Colonic mucosa (tissue), 4 donors: Measurements from ENCODE around the gene ZIC5. TPM values are rescaled to one million over a fixed set of nuclear protein-coding genes. Genes with fewer than 3 reads are reported as not detected.

ENCODE experiments used
- DNase-seq: peaks from one replicate; pipeline ENCODE4 v3.0.0-alpha.2; 2020
- H3K27ac ChIP-seq: fragments of 200-600 bp; one replicate; pipeline ENCODE4 v1.8.0; 2021
- H3K27me3 ChIP-seq: fragments of 200-600 bp; one replicate; pipeline ENCODE4 v1.8.0; 2021
- H3K36me3 ChIP-seq: fragments of 200-600 bp; one replicate; pipeline ENCODE4 v1.8.0; 2021
- H3K4me1 ChIP-seq: fragments of 200-600 bp; one replicate; pipeline ENCODE4 v1.8.0; 2021; ENCODE audit warnings: mild to moderate bottlenecking
- H3K4me3 ChIP-seq: fragments of 200-600 bp; one replicate; pipeline ENCODE4 v1.8.0; 2021
- H3K9ac ChIP-seq, 2 donors: one replicate each; pipeline ENCODE4 v1.7.0; 2013; ENCODE audit warnings: control low read depth in 2 of 2, low read depth in 2 of 2, low read length in 2 of 2
- H3K9me3 ChIP-seq: fragments of 200-600 bp; one replicate; pipeline ENCODE4 v1.8.0; 2021
- intact Hi-C: fragments of 100-400 bp; cut with DNase I; formaldehyde crosslinking; loops from one replicate; pipeline ENCODE4 v1.14.1; 2022
- total RNA-seq, 2 donors: library from RNA; stranded (reverse); fragmentation: NEBNext Ultra II Directional in 1 of 2; extraction: Animal tissue kit (Norgen Biotek cat#: 25700) in 1 of 2; gene quantifications; one replicate each; pipeline ENCODE4 v1.2.1, GENCODE V29; 2021
- TF ChIP-seq, protein P1 (sequence below): fragments of 200-600 bp; IDR thresholded peaks from one replicate; pipeline ENCODE4 v1.8.0; 2022; ENCODE audit warnings: antibody characterized with exemption, mild to moderate bottlenecking
- donor health status: healthy.
- donor health status: DM: no; HTN: no; CAD: no.
- donor health status: DM: no; HTN: no; CAD: no.

The ZIC5 gene
- total RNA-seq, 2 donors from 2014 or later: 0.10 TPM; not detected in 1

DNA sequence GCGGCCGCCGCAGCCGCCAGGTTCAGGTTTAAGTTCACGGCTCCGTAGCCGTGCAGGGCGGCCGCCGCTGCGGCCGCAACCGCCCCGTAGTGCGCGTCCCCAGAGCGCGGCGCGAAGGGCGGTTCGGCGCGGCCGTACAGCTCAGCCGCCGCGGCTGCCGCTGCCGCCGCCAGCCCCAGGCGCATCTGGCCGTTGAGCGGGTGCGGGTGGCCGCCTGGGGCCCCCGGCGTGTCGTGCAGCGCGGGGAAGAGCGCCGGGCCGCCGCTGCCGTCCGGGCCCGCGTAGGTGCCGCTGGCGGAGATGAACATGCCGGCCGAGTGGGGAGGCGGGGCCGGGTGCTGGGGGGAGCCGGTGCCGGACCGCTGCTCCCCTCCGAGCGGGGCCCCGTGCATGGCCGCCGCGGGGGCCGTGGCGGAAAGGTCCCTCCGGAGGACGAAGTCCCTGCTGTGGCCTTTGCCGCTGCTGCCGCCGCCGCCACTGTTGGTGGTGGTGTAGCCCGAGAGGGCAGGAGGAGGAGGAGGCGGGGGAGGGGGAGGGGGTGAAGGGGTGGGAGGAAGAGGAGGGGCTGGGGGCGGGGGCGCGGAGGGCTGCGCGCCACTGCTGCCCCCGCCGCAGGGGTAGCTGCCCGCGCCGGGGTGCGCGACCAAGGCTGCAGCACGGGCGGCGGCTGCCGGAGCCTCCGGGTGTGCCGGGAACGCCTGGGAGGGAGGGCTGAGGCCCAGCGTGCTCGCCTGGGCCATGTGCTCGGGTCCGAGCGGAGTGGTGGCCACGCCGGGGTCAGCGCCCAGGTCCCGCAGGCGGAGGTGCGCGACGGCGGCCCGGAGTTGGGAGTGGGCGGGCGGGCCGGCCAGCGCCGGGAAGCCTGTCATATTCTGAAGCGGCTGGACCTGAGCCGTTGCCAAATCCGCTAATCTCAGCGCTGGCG, 654 bp downstream of the ZIC5 start:
- peaks cover 94% of the 10 kb centered on the region for H3K27me3 ChIP-seq
- H3K4me1 ChIP-seq: peaks cover 9% of the 10 kb centered on the region
- no peaks in the 10 kb centered on the region for H3K9me3 ChIP-seq
- intact Hi-C loops: no loop called here
- H3K36me3 ChIP-seq: no peaks in the 10 kb centered on the region
- peak overlapping the region; percentile 19 for H3K4me3 ChIP-seq
- TF ChIP-seq, protein P1, sequence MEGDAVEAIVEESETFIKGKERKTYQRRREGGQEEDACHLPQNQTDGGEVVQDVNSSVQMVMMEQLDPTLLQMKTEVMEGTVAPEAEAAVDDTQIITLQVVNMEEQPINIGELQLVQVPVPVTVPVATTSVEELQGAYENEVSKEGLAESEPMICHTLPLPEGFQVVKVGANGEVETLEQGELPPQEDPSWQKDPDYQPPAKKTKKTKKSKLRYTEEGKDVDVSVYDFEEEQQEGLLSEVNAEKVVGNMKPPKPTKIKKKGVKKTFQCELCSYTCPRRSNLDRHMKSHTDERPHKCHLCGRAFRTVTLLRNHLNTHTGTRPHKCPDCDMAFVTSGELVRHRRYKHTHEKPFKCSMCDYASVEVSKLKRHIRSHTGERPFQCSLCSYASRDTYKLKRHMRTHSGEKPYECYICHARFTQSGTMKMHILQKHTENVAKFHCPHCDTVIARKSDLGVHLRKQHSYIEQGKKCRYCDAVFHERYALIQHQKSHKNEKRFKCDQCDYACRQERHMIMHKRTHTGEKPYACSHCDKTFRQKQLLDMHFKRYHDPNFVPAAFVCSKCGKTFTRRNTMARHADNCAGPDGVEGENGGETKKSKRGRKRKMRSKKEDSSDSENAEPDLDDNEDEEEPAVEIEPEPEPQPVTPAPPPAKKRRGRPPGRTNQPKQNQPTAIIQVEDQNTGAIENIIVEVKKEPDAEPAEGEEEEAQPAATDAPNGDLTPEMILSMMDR: no peak
- H3K9ac ChIP-seq: no peak overlapping the region
- H3K27ac ChIP-seq: no peak overlapping the region
- DNase-seq: peak; percentile 17

DNA sequence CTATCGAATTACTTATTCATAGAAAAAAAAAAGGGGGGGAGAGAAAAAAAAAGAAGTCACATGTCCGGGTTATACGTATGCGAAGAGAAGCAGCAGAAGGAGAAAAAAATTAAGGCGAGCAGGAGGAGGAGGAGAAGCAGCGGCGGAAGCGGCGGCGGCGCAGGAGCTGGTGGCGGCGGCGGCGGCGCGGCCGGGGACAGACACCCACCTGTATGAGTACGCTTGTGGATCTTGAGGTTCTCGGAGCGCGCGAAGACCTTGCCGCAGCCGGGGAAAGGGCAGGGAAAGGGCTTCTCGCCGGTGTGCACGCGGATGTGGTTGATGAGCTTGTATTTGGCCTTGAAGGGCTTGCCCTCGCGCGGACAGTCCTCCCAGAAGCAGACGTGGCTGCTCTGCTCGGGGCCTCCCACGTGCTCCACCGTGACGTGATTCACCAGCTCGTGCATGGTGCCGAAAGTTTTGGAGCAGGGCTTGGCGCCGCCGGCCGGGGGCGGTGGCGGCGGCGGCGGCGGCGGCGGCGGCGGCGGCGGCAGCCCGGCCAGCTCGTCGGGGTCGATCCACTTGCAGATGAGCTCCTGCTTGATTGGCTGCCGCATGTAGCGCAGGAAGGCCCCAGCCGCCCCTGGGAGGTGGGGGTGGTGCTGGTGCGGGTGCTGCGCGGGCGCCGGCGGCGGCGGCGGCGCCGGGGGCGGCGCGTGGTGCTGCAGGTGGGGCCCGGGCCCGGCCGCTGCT, 1.5 kb downstream of the ZIC5 start:
- H3K4me3 ChIP-seq: peak overlapping the region; percentile 19
- peaks cover 9% of the 10 kb centered on the region for H3K4me1 ChIP-seq
- H3K36me3 ChIP-seq: no peaks in the 10 kb centered on the region
- intact Hi-C loops: no loop called here
- H3K9me3 ChIP-seq: no peaks in the 10 kb centered on the region
- TF ChIP-seq, protein P1: no peak
- H3K9ac ChIP-seq: no peak overlapping the region
- H3K27me3 ChIP-seq: peaks cover 94% of the 10 kb centered on the region
- peak; percentile 21 for DNase-seq
- H3K27ac ChIP-seq: no peak overlapping the region

DNA sequence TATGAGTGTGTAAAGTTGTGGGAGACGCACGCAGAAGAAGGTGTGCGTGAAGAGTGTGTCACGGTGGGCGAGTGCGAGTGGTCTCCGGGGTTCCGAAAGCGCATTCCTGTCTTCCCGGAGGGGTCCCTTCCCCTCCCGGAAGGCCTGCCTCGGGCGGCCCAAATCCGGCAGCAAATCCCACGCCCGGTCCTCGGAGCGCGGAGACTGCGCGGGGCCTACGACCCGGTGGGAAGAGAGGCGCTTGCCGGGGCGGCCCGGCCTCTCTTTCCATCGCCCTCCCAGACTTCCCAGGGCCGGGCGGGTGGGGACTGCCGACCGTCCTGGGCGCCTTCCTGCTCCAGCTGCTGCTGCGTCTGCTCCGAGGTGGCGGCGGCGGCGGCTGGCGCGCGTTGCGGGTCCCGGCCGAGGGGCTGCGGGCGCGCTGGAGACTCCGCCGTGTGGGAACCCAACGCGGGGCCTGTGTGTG, 2.1 kb downstream of the ZIC5 start:
- Histone ChIP-seq H3K9ac (no peak overlapping the region), H3K36me3 (no peaks in the 10 kb centered on the region), H3K27ac (no peak overlapping the region), H3K9me3 (no peaks in the 10 kb centered on the region), H3K27me3 (peaks cover 89% of the 10 kb centered on the region), H3K4me3 (no peak overlapping the region), H3K4me1 (peaks cover 9% of the 10 kb centered on the region)
- DNase-seq: peak; percentile 15
- TF ChIP-seq, protein P1: no peak
- intact Hi-C loops: no loop called here

DNA sequence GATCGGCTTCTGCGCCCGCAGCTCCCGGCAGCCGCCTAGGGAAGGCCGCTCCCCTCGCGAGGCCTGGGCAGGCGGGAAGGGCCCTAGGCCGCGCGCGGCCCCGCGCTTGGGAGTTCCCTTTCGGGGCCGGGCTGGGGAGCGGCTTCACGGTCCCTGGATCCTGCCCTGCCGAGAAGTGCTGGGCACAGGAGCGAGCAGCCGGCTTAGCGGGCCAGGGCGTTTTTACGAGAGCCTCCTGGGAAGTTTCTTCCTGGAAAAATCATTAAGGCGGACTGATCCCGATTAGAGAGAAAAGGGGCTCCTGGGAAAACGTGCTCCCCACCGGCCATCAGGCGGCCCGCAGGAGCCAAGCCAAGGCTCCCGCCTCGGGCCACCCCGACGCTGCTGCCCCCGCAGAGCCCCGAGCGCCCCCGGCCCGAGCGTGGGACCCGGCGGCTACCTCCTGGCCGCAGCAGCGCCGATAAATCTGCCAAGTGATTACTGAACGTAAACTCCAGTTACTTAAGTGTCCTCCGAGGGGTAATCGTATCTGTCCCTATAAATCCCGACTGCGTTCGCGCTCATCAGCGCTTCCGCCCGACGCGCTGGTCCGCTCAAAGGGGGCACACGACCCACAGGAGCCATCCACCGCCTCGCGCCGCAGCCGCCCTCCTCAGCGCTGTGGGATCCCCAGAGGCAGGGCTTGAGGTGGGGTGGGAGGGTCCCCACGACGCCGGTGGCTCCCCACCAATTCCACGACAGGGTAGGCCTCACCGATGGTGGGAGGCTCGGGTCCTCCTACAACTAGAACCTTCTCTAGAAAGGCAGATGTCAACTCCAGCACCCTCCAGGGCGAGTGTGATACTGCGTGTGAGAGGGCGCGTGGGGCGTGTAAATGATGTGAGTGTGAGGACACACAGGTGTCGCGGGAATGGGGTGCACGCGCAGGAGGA, 2.8 kb downstream of the ZIC5 start:
- H3K36me3 ChIP-seq: no peaks in the 10 kb centered on the region
- no peaks in the 10 kb centered on the region for H3K9me3 ChIP-seq
- peak; percentile 58 for DNase-seq
- H3K4me1 ChIP-seq: peaks cover 9% of the 10 kb centered on the region
- H3K9ac ChIP-seq: no peak overlapping the region
- peak overlapping the region; percentile 19 for H3K4me3 ChIP-seq
- TF ChIP-seq, protein P1: no peak
- H3K27ac ChIP-seq: no peak overlapping the region
- peaks cover 86% of the 10 kb centered on the region for H3K27me3 ChIP-seq
- intact Hi-C loops: no loop called here
